Kidney tubule cell (primary cell): ENCODE results near the gene METRNL.

Source experiments
- DNase-seq: peaks from one replicate; pipeline ENCODE4 v3.0.0-alpha.2; 2018; ENCODE audit warnings: low spot score

Gene METRNL

DNA sequence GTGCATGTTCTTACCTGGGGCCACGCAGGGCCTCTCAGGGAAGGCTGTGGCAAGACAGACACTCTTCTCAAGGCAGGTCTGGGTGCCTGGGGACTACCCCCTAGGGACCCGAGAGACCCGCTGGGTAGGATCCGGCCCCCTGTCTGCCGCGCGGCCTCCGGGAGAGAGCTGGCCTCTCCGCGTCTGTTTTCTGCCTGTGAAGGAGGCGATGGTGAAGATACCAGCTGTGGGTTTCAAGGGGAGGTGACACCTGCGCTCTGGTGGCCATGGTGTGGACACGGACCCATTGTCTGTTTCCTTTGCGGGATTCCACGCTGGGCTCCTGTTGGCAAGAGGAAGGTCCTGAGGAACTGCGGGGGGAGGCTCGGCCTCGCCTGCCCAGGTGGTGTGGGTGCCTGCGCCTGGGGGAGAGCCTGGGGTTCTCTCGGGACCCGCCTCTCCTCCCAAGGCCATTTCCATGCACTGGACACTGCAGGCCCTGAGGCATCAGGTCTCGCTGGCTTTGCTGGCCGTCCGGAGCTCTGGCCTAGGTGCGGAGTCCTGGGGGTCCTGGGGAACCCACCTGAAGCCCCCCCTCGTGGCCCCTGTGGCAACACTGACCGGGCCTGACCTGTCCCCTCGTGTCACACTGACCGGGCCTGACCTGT lies 12.2 kb upstream of the METRNL start:
- no peak for DNase-seq

DNA sequence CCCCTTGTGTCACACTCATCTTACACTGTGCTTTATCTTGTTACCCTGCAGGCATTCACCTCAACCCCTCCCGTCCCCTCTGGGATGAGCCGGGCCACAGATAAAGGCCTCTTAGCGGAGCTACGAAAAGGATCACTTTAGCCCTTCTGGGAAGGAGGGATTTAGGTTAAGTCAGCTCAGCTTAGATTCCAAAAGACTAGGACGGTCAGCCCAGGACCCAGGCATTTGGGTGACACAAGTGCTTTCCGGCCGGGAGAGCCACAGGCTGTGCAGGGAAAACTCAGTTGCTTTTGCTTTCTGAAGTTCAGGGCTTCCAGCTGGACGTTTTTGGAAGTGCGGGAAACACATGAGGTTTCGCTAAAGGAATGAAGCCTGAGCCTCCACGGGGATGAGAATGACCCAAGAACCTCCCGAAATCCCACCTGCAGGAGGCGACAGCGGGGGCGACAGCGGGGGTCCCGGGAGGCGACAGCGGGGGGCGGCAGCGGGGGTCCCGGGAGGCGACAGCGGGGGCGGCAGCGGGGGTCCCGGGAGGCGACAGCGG lies 11.6 kb upstream of the METRNL start:
- no peak for DNase-seq

DNA sequence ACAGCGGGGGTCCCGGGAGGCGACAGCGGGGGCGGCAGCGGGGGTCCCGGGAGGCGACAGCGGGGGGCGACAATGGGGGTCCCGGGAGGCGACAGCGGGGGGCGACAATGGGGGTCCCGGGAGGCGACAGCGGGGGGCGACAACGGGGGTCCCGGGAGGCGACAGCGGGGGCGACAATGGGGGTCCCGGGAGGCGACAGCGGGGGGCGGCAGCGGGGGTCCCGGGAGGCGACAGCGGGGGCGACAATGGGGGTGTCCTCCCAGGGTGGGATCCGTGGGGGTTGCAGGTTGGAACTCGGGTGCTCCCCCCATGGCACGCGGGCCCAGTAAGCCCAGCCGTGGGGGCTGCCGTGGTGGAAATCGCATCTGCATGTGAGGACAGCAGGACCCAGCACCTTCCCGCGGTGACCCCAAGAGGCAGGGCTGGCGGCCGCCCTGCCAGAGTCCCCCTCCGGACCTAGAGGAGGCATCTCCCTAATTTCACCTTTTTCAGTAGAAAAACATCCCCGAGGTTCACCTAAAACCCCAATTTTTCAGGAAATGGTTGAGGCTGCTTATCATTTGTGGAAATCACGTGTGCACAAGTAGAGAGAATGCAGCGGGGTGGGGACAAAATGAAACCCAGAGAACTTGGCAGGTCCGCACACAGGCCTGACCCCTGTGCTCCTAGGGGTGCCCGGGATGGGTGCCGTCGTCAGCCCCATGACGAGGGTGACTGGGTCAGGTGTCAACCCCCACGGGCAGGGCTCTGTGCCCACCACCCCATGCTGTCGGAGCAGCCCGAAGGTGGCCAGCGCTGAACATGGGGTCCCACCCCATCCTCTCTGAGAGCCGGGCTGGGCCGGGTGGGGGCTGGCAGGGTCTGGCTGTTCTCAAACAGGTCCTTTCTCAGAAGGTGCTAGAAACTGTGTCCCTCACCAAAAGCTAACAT lies 10.5 kb upstream of the METRNL start:
- no peak for DNase-seq

DNA sequence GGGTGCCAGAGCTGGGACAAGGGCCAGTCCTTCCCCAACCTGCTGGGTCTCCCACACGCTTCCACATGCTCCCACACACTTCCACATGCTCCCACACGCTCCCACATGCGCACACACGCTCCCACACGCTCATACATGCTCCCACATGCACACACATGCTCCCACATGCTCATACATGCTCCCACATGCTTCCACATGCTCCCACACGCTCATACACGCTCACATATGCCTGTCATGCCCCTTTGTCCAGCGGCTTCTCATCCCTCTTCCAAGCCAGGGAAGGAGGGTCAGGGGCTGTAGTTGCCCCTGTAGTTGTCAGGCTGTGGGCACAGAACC lies 9.9 kb upstream of the METRNL start:
- DNase-seq, result no peak

DNA sequence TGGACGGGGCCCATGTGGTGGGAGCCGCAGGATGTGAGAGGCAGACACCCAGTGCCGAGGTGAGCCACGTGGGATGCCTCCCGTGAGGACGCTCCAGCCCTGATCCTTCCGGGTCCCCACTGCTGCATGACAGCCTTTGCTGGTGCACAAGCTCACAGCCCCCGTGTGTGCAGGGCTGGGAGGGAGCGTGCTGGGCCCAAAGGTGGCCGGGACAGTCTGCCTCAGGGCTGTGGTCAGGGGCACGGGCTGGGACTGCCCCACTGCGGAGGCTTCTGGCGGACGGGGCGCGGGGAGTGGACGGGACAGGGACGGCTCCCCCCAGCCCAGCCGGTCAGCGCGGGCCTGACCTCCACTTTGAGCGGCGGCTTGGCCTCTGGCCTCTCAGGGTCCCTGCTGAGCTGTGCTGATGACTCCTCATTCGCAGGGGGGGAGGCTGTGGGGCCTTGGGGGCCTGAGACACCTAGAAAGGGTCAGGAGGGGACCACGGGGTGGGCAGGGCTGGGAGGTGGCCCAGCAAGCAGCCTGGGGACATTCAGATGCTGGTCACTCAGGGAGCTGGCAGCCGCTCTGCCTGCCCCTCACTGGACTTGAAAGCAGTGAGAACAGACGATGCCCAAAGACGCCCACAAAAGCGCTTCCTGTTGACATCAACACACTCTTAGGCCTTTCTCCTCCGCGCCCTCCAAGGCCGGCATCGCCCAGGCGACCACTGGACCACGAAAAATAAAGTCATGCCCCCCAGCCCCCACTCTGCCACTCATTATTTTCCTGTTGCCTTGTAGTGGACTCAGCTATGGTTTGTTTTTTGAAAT lies 9.3 kb upstream of the METRNL start:
- DNase-seq, result no peak

DNA sequence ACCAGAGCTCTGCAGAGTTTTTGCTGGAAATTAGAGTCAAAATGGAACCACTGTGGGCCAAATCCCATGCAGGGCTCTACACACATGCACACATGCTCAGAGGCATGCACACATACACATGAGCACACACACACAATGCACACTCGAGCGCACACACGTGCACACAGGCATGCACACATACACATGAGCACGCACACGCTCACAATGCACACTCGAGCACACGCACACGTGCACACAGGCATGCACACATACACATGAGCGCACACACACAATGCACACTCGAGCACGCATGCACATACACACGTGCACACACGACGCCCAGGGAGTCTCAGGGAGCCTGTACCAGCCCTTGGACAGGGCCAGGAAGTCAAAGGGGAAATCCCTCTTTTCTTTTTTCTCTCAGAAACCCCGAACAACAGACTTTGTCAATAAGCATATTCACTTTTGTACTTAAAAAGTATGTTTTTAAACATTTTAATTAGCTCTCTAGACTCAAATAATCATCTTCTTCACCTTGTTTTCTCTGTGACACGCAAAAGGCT lies 8.5 kb upstream of the METRNL start:
- DNase-seq, result no peak

DNA sequence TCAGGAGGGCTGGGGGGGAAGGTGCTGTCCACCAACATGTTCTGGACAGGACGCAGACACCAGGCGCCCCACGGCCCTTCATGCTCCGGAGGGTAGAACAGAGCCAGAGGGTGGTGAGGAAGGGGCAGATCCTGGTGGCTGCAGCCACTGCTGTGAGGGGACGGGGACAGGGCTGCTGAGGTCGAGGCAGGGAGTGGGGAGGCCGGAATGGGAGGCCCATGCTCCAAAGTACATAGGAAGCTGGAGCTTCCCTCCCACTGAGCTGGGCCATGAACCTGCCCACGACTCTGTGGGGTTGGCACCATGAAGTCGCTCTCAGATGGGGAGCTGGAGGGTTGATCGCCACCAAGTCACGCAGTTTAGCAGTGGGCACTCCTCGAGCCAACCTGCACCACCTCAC lies 8.0 kb upstream of the METRNL start:
- DNase-seq, result no peak

DNA sequence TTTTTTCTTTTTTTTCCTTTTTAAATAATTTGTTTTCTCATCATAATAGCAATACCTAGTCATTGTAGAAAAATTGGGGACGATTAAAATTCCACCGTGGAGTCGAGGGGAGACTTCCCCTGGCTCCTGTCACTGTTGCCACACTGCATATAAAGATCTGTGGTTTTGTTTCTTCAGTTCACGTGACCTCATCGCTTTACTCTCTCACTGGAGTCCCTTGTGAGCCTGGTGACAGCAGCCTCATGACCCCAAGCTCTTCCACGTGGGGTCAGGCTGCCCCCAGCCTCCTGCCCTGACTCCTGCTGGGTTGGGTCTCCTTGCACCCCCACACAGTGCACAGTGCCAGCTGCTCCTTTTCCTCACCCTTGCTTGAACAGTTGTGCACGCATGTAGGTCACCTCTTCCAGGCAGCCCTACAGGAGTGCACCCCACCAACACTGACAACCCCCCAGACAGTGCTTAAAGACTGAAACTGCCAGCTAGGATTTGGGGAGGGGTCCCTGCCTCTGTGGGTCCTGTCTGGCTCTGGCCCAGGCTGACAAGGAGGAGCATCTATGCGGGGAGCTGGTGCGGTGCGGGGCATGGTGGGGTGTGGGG lies 7.3 kb upstream of the METRNL start:
- no peak for DNase-seq

DNA sequence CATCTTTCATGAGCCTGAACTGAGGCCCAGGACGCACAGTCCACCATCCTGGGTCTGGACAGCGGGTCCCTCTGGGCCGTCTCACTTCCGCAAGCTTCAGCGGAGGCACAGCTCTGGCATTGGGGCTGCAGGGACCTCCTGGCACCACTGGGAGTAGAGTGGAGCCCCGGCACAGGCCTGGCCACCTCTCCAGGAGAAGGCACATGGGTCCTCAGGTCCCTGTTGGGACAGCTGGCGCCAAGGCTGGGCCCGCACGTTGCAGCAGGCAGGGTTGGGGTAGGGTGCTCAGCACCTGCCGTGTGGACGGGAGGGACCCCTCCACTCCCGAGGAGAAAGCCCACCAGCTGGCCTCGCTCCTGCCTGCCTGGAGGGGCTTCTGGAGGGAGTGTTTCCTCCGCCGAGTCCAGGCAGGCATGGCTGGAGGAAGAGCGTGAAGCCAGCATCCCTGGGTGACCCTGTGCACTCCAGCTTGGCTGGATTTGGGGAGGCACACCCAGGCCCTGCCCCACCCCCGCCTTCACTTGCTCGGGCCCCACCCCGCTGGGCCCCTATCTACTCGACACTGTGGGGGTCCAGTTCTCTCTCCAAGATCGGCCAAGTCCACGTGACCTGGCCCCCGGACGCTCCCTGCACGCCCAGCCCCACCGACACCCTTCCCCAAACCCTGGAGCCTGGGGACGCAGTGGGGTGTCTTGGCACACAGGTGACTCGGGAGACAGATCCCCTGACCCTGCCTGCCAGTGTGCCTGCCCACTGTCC lies 6.6 kb upstream of the METRNL start:
- DNase-seq, result no peak

DNA sequence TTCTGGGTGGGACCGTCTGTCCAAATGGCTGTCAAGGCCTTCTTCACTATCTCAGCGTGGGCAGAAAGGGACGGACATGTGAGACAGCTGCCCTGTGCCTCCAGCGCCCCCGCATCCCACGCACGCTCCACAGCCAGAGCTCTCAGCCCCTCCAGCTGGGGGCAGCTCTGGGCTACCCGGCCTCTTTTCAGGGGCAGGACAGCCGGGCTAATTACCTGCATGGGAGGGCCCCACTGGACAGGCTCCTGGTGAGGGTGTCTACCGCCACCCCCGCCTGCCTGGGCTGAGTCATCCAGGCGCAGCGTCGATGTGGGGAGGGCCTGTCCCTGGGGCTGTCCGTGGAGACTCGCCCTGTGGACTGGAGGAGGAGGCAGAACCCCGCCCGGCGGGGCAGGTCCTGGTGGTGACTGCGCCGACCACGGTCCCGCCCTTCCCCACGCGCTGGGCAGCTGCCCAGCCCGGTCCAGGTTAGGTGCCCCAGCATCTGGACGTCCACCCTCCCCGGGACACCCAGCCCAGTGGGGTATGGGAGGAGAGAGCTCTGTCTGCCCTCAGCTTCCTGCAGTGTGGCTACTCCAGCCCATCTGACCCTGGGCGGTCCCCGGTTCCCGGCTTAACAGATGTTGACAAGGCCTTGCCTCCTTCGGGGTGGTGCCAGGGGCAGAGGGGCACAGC lies 5.9 kb upstream of the METRNL start:
- DNase-seq, result peak; percentile 49

DNA sequence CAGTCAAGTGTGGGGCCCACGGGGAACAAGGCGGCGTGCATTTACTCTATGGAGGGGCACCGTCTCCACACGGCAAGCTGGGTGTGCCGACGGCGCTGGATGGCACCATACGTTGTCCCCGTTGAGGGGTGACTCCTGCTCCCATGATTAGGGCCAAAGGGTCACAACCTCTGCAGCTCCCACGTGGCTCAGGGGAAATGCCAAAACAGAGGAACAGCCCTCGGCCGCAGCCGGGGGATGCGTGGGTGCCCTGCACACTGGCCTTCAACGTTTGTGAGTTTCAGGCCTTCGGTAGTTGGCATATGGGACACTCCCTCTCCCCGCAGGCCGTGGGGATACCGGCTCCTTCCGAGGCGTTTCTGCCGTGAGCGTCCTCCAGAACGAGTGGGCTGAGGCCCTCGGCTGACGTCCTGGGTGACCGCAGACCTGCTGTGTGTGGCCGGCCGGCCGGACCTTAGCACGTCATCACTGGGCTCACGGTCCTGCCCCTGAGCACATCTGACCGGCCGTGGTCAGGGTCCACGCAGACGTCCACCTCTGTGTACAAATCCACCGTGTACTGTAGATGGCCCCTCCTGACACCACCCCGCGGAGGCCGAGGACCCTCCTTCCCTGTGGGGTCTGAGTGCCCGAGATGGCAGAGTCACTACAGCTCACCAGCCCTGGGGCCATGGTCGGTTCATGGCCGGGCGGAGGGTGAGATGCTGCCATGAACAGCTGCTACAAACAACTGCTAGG lies 4.8 kb upstream of the METRNL start:
- DNase-seq, result no peak

DNA sequence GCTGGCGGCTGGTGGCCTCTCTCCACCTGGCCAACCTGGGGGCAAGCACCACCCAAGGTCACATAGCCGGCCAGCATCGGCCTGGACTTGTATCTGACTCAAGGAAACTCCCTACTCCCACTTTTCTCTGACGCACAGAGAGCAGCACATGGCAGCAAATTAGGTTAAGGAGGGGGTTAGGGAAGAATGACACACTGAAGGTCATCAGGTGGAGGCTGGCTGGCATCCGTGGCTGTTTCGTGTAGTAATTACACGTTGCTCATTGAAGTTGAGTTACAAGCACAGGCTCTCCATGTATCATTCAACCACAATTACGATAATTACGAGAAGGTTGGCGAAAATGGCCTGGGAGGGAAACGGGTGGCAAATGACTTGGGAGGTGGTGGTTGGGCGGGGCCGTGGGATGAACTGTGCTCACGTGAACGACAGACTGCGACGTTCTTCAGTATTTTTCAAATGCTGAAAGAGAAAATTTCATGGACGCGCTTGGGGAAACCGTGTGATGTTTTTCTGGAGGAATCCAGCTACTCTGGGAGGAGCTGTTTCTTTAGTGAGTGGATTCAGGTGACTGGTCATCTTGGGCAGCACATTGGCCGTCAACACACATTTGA lies 4.0 kb upstream of the METRNL start:
- DNase-seq, result peak; percentile 45

DNA sequence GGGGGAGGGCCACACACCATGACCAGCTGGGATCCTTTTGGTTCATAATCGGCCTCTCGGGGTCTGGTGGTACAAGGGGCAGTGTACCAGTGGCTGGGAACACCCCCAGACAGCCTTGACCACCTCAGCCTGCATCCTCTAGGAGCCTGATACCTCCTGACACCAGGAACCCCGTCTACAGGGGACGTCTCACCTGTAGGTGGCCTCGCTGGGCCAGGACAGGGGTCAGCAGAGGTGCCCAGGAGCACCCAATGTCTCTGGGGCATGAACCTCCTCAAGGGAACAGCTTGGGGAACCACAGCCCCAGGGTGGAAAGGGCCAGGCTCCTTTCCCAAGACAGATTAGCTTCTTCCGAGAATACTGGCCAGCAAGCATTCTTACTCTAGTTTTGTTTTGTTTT lies 2.5 kb upstream of the METRNL start:
- no peak for DNase-seq

DNA sequence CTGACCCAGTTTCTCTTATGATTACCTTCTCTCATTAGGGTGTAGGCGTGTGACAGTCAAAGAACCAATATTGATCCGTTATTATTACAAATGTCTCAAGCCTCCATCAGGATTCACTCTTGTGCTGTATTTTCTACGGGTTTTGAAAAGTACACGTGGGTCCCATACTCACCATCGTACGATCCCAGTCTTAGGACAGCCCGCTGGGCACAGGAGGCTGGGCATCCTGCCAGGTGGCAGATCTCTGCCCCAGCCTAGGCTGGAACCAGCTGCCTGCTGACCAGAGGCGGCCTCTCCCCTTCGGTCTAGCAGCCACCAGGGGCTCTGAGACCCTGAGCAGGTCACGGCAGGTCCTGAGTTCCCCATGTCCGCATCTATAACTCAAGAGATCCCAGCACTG lies 2.0 kb upstream of the METRNL start:
- DNase-seq, result no peak

DNA sequence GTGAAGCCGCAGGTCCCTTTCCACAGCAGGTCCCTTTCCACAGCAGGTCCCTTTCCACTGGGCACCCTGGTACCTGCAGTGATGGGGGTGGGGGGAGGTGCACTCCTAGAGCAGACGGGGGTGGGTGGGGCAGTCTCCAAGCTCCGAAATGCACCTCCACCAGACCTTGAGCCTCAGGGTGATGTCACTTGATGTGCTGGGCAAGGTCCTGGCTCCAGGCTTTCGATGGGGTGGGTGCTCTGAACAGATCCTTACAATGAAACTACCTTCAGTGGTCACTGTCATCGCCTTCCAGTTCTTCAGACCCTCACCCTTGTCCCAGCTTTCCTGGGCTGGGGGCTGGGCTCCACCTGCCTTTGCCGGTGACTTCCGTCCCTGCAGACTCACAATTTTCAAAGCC lies 1.5 kb upstream of the METRNL start:
- DNase-seq, result no peak

DNA sequence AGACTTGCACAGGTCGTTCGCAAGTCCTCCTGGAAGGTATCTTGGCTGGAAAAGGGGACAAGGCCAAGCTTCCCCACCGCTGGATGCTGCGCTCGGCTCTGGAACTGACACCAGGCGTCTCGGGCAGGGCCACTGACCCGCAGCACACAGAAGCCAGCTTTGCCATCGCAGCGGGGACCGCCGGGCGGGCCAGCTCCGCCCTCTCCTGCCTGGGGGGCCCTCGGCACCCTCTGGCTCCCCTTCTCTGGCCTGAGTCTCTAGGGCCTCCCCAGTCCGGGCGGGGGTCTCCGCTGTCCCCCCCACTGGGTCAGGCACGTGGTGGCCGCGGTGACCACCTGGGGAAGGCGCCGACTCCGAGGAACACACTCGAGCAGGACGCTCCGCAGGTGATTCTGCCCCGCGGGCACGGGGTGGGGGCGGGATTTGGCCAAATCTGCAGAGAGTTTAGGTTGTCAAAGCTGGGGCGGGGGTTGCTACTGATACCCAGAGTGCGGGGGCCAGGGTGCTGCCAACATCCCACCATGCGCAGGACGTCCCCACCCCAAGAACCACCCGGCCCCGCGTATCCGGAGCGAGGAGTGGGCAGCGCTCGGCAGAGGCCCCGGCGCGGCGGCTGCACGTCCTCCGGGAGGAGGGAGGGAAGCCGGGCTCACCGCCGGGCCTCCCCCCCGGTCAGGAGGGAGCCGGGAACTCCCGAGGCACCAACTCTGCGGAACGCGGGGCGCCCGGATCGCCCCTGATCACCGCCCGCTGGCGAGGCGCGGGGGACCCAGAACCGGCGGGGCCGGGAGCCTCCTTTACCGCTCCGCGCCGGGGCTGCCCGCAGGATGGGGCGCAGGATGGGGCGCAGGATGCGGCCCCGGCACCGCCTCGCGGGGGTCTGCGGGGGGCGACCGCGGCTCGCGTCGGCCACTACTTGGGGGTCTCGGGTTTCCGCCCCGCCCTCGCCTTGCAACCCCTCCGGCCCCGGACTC lies 744 bp upstream of the METRNL start:
- DNase-seq, result no peak

DNA sequence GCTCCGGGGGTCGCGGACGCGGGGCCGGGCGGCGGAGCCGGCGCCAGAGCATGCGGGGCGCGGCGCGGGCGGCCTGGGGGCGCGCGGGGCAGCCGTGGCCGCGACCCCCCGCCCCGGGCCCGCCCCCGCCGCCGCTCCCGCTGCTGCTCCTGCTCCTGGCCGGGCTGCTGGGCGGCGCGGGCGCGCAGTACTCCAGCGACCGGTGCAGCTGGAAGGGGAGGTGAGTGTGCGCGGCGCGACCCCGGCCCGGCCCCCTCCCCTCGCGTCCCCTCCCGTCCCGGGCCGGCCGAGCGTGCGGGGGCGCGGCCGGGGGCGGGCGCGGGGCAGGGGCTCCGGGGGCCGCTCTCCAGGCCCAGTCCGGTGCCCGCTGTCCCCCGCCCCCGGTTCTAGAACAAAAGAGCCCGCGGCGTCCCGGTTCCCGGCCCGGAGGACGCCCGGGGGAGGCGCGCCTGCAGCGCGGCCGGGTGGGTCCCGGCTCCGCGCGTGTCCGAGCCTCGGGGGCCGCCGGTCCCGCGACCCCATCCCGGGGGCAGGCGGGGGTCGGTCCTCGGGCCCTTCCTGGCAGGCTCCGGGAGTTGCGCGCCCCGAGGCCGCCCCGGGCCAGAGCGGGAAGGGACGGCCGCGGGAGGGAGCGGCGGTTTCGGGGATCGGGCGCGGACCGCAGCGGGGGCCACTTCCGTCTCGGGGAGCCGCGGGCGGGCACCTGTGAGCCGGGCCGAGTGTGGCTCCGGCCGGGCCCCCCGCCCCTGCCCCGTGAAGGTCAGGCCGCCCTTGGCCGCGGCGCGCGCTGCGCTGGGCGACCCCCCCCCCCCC lies 563 bp downstream of the METRNL start:
- no peak for DNase-seq

DNA sequence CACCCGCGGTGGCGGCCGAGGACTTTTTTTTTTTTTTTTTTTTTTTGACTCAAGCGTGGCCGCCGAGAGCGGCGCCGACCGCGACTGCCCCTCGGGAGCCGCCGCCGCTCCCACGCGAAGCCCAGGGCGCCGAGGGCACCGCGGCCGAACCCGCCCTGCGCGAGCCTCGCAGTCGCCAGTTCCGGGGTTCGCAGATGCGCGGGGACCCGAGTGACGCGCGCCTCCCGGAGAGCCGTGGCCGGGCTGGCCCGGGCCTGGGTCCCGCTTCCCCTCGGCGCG lies 1.1 kb downstream of the METRNL start:
- no peak for DNase-seq
